Cerebellar cortex (tissue), 1 donor: ENCODE results near the gene JUND.

Experiments
- DNase-seq: peaks from one replicate; pipeline ENCODE4 v3.0.0-alpha.2; 2015; ENCODE audit warnings: low spot score

JUND gene

GRCh38 chr19:18289471-18290301 is 8.3 kb upstream of the JUND start:
- no peak for DNase-seq

GRCh38 chr19:18287836-18288772 is 6.7 kb upstream of the JUND start:
- DNase-seq = no peak

GRCh38 chr19:18286973-18287635 is 5.7 kb upstream of the JUND start:
- DNase-seq = no peak

GRCh38 chr19:18284712-18285360 is 3.4 kb upstream of the JUND start:
- no peak for DNase-seq

- no peak for DNase-seq
Measured at GRCh38 chr19:18283338-18283737, 1.9 kb upstream of the JUND start.

GRCh38 chr19:18282788-18283141 is 1.3 kb upstream of the JUND start:
- peak; percentile 22 for DNase-seq

GRCh38 chr19:18282021-18282787 is 782 bp upstream of the JUND start:
- DNase-seq = peak; percentile 84

- peak; percentile 60 for DNase-seq
Measured at GRCh38 chr19:18280247-18281081, 958 bp downstream of the JUND start.

- DNase-seq = peak; percentile 92
Measured at GRCh38 chr19:18279516-18280246, 1.7 kb downstream of the JUND start.

- DNase-seq = no peak
Measured at GRCh38 chr19:18279266-18279515, 2.2 kb downstream of the JUND start.

- DNase-seq = peak; percentile 18
Measured at GRCh38 chr19:18278521-18279265, 2.7 kb downstream of the JUND start.

GRCh38 chr19:18274781-18275356 is 6.6 kb downstream of the JUND start:
- DNase-seq = peak; percentile 70

GRCh38 chr19:18274219-18274780 is 7.1 kb downstream of the JUND start, which contains the start of gene IQCN:
Gene IQCN, minus strand, starts transcription at chr19:18274452. Its CDS starts 4,974 bp downstream, at chr19:18269478.
- peak; percentile 66 for DNase-seq

GRCh38 chr19:18273561-18274218 is 7.7 kb downstream of the JUND start:
- DNase-seq = peak; percentile 17

GRCh38 chr19:18271433-18271841 is 10.0 kb downstream of the JUND start:
- peak; percentile 22 for DNase-seq

- DNase-seq = no peak
Measured at GRCh38 chr19:18270326-18270725, 11.1 kb downstream of the JUND start.

GRCh38 chr19:18269070-18269723 is 12.2 kb downstream of the JUND start:
- DNase-seq = no peak
